Hepatocyte (in vitro differentiated cells): ENCODE data around the gene ALPI.

ENCODE experiments used
- CTCF ChIP-seq: fragments of 200-600 bp; sonication (generic); IDR thresholded peaks from 2 replicates; pipeline ENCODE4 v1.5.1; 2016; ENCODE audit warnings: antibody characterized with exemption, mild to moderate bottlenecking; ENCODE audit not compliant: poor library complexity
- EZH2 ChIP-seq: fragments of 200-600 bp; sonication (generic); IDR thresholded peaks from 2 replicates; pipeline ENCODE4 v1.6.1; 2016; ENCODE audit warnings: antibody characterized with exemption, mild to moderate bottlenecking, borderline replicate concordance
- EZH2phosphoT487 ChIP-seq: fragments of 200-600 bp; sonication (generic); IDR thresholded peaks from one replicate; pipeline ENCODE4 v1.6.1; 2018; ENCODE audit warnings: antibody characterized with exemption, mild to moderate bottlenecking, low read depth, moderate library complexity; ENCODE audit not compliant: unreplicated experiment, severe bottlenecking

- TF ChIP-seq CTCF (no peak), EZH2 (no peak), EZH2phosphoT487 (no peak)
Measured at GRCh38 chr2:232476791-232477190, 20.8 kb downstream of the ALPI start.
